HepG2 (cell line): ENCODE data around the gene COL18A1. TPM values are rescaled to one million over a fixed set of nuclear protein-coding genes. Genes with fewer than 3 reads are reported as not detected.

Experiments used
- AHR ChIP-seq: IDR thresholded peaks from 2 replicates; pipeline ENCODE4 v1.6.1; 2018; ENCODE audit warnings: missing genetic modification reagents, missing compliant biosample characterization
- AKAP8 ChIP-seq: sonication (generic); formaldehyde crosslinking; IDR thresholded peaks from 2 replicates; pipeline ENCODE4 v1.5.1; 2020; ENCODE audit warnings: mild to moderate bottlenecking, missing genetic modification reagents
- ARNTL ChIP-seq: sonication (generic); formaldehyde crosslinking; IDR thresholded peaks from 2 replicates; pipeline ENCODE4 v1.4.0; 2020; ENCODE audit warnings: mild to moderate bottlenecking, missing genetic modification reagents
- CSRNP1 ChIP-seq: sonication (generic); formaldehyde crosslinking; IDR thresholded peaks from 2 replicates; pipeline ENCODE4 v1.8.1; 2023; ENCODE audit warnings: mild to moderate bottlenecking, missing genetic modification reagents
- DMAP1 ChIP-seq: IDR thresholded peaks from 2 replicates; pipeline ENCODE4 v1.6.1; 2016
- HIC2 ChIP-seq: sonication (generic); formaldehyde crosslinking; IDR thresholded peaks from 2 replicates; pipeline ENCODE4 v1.9.0; 2022; ENCODE audit warnings: low read depth, missing genetic modification reagents
- MTF1 ChIP-seq: sonication (generic); formaldehyde crosslinking; IDR thresholded peaks from 2 replicates; pipeline ENCODE4 v1.5.0; 2020; ENCODE audit warnings: missing genetic modification reagents
- NR0B2 ChIP-seq: sonication (generic); formaldehyde crosslinking; IDR thresholded peaks from 2 replicates; pipeline ENCODE4 v1.4.0; 2020; ENCODE audit warnings: mild to moderate bottlenecking, missing genetic modification reagents
- RAD21 ChIP-seq: fragments of 450-650 bp; formaldehyde crosslinking; IDR thresholded peaks from 2 replicates; pipeline ENCODE4 v1.5.0; 2020; ENCODE audit warnings: mild to moderate bottlenecking
- RAD51 ChIP-seq: fragments of 450-650 bp; IDR thresholded peaks from 2 replicates; pipeline ENCODE4 v1.6.1; 2016; ENCODE audit warnings: borderline replicate concordance
- RBM39 ChIP-seq: fragments of 200-400 bp; formaldehyde crosslinking; IDR thresholded peaks from one replicate; pipeline ENCODE4 v1.6.1; 2018; ENCODE audit warnings: antibody characterized with exemption, mild to moderate bottlenecking, low read depth, low read length; ENCODE audit not compliant: poor library complexity, severe bottlenecking
- RXRA ChIP-seq: sonication (generic); formaldehyde crosslinking; IDR thresholded peaks from 2 replicates; pipeline ENCODE4 v1.5.1; 2020; ENCODE audit warnings: missing genetic modification reagents
- RXRB ChIP-seq: IDR thresholded peaks from 2 replicates; pipeline ENCODE4 v1.6.1; 2016; ENCODE audit warnings: borderline replicate concordance, missing genetic modification reagents, missing compliant biosample characterization
- SNRNP70 ChIP-seq: fragments of 200-400 bp; formaldehyde crosslinking; IDR thresholded peaks from 2 replicates; pipeline ENCODE4 v1.6.1; 2017; ENCODE audit warnings: mild to moderate bottlenecking, low read depth, low read length, moderate library complexity
- SP140L ChIP-seq: sonication (generic); formaldehyde crosslinking; IDR thresholded peaks from 2 replicates; pipeline ENCODE4 v1.4.0; 2020; ENCODE audit warnings: missing genetic modification reagents, borderline replicate concordance
- ZBTB38 ChIP-seq: sonication (generic); formaldehyde crosslinking; IDR thresholded peaks from 2 replicates; pipeline ENCODE4 v1.5.1; 2020; ENCODE audit warnings: mild to moderate bottlenecking, missing genetic modification reagents
- ZNF501 ChIP-seq: sonication (generic); formaldehyde crosslinking; IDR thresholded peaks from 2 replicates; pipeline ENCODE4 v1.5.1; 2020; ENCODE audit warnings: mild to moderate bottlenecking, moderate library complexity, missing genetic modification reagents
- ZNF713 ChIP-seq: sonication (generic); formaldehyde crosslinking; IDR thresholded peaks from 2 replicates; pipeline ENCODE4 v1.4.0; 2020; ENCODE audit warnings: mild to moderate bottlenecking, missing genetic modification reagents
- polyA plus RNA-seq, 8 experiments: library from polyadenylated mRNA; depleted of rRNA in 3 of 8; stranded (reverse) in 7 of 8; unstranded in 1 of 8; fragments of >200 nt; fragmentation: Illumina TruSeq in 4 of 8; extraction: Trizol in 4 of 8; gene quantifications; 2 replicates each; pipeline versions ENCODE4 v1.2.1 to v1.2.3, GENCODE V29; 2011 to 2016; ENCODE audit warnings: low read depth in 4 of 8, missing spikeins in 1 of 8, mixed read lengths in 1 of 8; ENCODE audit not compliant: insufficient read depth in 1 of 8
- total RNA-seq, 5 experiments: library from RNA; depleted of rRNA; stranded (reverse); fragments of >200 nt; fragmentation: Illumina TruSeq; extraction: Trizol; gene quantifications; 2 replicates each; pipeline ENCODE4 v1.2.3, GENCODE V29; 2016; ENCODE audit warnings: low read depth in 1 of 5
- TF ChIP-seq, protein P1 (sequence below), 2 experiments: IDR thresholded peaks; 2 replicates each; pipeline ENCODE4 v1.6.1; 2011 to 2012; ENCODE audit warnings: low read length in 2 of 2, borderline replicate concordance in 1 of 2, low read depth in 1 of 2, mild to moderate bottlenecking in 1 of 2, moderate library complexity in 1 of 2

The COL18A1 gene
- total and polyA plus RNA-seq, 2 of the 13 experiments (the other 11 are each of a cell fraction or from before 2014, with no cell fraction given), result 79.0 to 102 TPM

DNA sequence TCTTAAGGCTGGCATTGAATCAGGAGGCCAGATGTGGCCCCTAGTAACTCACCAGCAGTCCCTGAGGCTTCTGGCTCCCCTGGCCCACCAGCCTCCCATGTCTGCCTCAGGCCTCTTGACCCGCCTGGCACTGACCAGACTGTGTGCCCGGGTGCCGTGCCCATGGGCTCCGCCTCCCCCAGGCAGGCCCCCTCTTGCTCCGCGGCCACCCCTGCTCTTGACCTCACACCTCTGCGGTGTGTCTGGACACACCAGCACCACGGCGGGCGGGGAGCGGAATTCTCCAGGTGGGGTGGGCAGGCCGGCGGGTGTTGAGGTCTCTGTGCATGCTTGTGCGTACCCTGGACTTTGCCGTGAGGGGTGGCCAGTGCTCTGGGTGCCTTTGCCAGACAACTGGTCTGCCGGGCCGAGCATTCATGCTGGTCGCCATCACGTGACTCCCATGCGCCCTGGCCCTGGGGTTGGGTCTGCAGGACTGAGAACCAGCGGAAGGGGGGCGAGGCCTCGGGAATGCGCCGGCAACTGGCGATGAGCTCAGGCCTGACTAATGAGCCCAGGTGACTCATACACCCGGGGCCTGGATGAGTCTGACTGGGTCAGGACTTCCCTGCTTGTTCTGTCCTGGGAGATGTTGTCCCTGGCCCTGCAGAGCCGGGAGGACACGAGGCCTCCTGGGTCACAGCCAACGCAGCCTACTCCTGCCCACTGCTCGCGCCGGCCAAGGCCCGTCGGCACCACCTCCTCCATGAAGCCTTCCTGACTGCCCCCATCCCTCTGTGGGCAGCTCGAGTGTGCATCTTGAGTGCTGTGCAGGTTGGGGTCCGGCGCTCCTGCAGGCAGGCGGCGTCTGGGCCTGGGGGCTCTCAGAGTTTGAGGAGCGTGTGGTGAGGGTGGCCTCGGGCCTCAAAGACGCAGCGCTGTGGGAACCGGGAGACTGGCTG lies 22.6 kb downstream of the COL18A1 start (continued):
- TF ChIP-seq AKAP8 (CRISPR knock-in tag) (peak; percentile 40; the same call in 1 of the 2 replicates), RXRA (CRISPR knock-in tag) (peak; percentile 92), ZNF713 (CRISPR knock-in tag) (no peak), ZBTB38 (CRISPR knock-in tag) (peak; percentile 94), RXRB (CRISPR knock-in tag) (peak; percentile 94), RBM39 (peak; percentile 56), DMAP1 (CRISPR knock-in tag) (peak; percentile 86), SNRNP70 (no peak), ZNF501 (peak; percentile 57; the same call in 1 of the 2 replicates), HIC2 (CRISPR knock-in tag) (peak; percentile 96), ARNTL (CRISPR knock-in tag) (peak; percentile 89), MTF1 (0 out of 2 replicates have a peak, but pooled peaks have one; percentile 50), RAD21 (no peak), RAD51 (peak; percentile 97), NR0B2 (CRISPR knock-in tag) (peak; percentile 64), CSRNP1 (CRISPR knock-in tag) (peak; percentile 76; the same call in 1 of the 2 replicates), SP140L (no peak), AHR (no peak)
- TF ChIP-seq, protein P1, sequence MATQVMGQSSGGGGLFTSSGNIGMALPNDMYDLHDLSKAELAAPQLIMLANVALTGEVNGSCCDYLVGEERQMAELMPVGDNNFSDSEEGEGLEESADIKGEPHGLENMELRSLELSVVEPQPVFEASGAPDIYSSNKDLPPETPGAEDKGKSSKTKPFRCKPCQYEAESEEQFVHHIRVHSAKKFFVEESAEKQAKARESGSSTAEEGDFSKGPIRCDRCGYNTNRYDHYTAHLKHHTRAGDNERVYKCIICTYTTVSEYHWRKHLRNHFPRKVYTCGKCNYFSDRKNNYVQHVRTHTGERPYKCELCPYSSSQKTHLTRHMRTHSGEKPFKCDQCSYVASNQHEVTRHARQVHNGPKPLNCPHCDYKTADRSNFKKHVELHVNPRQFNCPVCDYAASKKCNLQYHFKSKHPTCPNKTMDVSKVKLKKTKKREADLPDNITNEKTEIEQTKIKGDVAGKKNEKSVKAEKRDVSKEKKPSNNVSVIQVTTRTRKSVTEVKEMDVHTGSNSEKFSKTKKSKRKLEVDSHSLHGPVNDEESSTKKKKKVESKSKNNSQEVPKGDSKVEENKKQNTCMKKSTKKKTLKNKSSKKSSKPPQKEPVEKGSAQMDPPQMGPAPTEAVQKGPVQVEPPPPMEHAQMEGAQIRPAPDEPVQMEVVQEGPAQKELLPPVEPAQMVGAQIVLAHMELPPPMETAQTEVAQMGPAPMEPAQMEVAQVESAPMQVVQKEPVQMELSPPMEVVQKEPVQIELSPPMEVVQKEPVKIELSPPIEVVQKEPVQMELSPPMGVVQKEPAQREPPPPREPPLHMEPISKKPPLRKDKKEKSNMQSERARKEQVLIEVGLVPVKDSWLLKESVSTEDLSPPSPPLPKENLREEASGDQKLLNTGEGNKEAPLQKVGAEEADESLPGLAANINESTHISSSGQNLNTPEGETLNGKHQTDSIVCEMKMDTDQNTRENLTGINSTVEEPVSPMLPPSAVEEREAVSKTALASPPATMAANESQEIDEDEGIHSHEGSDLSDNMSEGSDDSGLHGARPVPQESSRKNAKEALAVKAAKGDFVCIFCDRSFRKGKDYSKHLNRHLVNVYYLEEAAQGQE (IDR thresholded peaks at IDR 0.05; ENCODE audit: borderline replicate concordance in 1 of 2, low read depth in 1 of 2, low read length in 2 of 2), result no peak
